ENCODE results near the gene ZPBP. TPM values are rescaled to one million over a fixed set of nuclear protein-coding genes. Genes with fewer than 3 reads are reported as not detected.

Gene ZPBP
- total and polyA plus RNA-seq, 4 donors, result 0.05 to 0.17 (median 0.14) TPM; not detected in 1

- Histone ChIP-seq H3K4me3 (ENCODE audit: low read depth in 1 of 3, low read length in 3 of 3) (peak overlapping the region; percentile 51 to 75 (median 60)), H3K27me3 (ENCODE audit: control insufficient read depth in 4 of 4, insufficient read depth in 4 of 4, low read length in 3 of 4) (no peaks in the 10 kb centered on the region), H3K27ac (ENCODE audit: low read depth in 1 of 2, low read length in 2 of 2) (peak overlapping the region; percentile 52 to 69), H3K9ac (ENCODE audit: low read depth in 1 of 2, low read length in 2 of 2) (peak overlapping the region; percentile 69 to 88), H3K4me1 (ENCODE audit: control insufficient read depth in 4 of 4, insufficient read depth in 4 of 4, low read length in 3 of 4) (peaks cover 0 to 17% (median 9%) of the 10 kb centered on the region in 4 donors), H3K36me3 (ENCODE audit: control insufficient read depth in 4 of 4, insufficient read depth in 3 of 4, low read depth in 1 of 4, low read length in 3 of 4) (no peaks in the 10 kb centered on the region), H3K9me3 (ENCODE audit: control insufficient read depth in 4 of 4, low read length in 3 of 4) (no peaks in the 10 kb centered on the region)
- WGBS, result 14% methylated on average over 8 of the region's 8 CpGs
- no peak for TF ChIP-seq REST (IDR thresholded peaks at IDR 0.05)
- no peak for TF ChIP-seq FOXA2 (IDR thresholded peaks at IDR 0.05)
- TF ChIP-seq SP1 (IDR thresholded peaks at IDR 0.05), result no peak
- no peak for TF ChIP-seq EGR1 (IDR thresholded peaks at IDR 0.05; ENCODE audit: low read depth in 2 of 2)
- TF ChIP-seq MAX (IDR thresholded peaks at IDR 0.05), result no peak
- TF ChIP-seq RXRA (IDR thresholded peaks at IDR 0.05), result no peak
- TF ChIP-seq JUND (IDR thresholded peaks at IDR 0.05), result no peak
- no peak for DNase-seq (ENCODE audit: low spot score)
These were observed 23.4 kb downstream of the ZPBP start for GRCh38 chr7:50069613-50070012.

GRCh38 chr7:50068850-50069551 is 24.0 kb downstream of the ZPBP start:
- TF ChIP-seq REST (IDR thresholded peaks at IDR 0.05) (no peak), EGR1 (IDR thresholded peaks at IDR 0.05; ENCODE audit: low read depth in 2 of 2) (no peak), RAD21 (IDR thresholded peaks at IDR 0.05) (no peak), YY1 (IDR thresholded peaks at IDR 0.05) (peak; percentile 32), GABPA (IDR thresholded peaks at IDR 0.05 in 1 of 2, conservative IDR thresholded peaks at IDR 0.05 in 1 of 2) (no peak), ZBTB33 (IDR thresholded peaks at IDR 0.05) (no peak), SP1 (IDR thresholded peaks at IDR 0.05) (peak; percentile 39), FOXA1 (IDR thresholded peaks at IDR 0.05) (no peak), ATF3 (IDR thresholded peaks at IDR 0.05) (no peak), HNF4G (IDR thresholded peaks at IDR 0.05) (no peak)
- no peaks in the 10 kb centered on the region for H3K27me3 ChIP-seq (ENCODE audit: control insufficient read depth in 4 of 4, insufficient read depth in 4 of 4, low read length in 3 of 4)
- peaks cover 0 to 17% (median 9%) of the 10 kb centered on the region in 4 donors for H3K4me1 ChIP-seq (ENCODE audit: control insufficient read depth in 4 of 4, insufficient read depth in 4 of 4, low read length in 3 of 4)
- peak overlapping the region; percentile 51 to 75 (median 60) for H3K4me3 ChIP-seq (ENCODE audit: low read depth in 1 of 3, low read length in 3 of 3)
- H3K36me3 ChIP-seq (ENCODE audit: control insufficient read depth in 4 of 4, insufficient read depth in 3 of 4, low read depth in 1 of 4, low read length in 3 of 4), result no peaks in the 10 kb centered on the region
- WGBS, result under 1% methylated on average over 6 of the region's 6 CpGs
- H3K27ac ChIP-seq (ENCODE audit: low read depth in 1 of 2, low read length in 2 of 2), result peak overlapping the region; percentile 52 to 69
- no peaks in the 10 kb centered on the region for H3K9me3 ChIP-seq (ENCODE audit: control insufficient read depth in 4 of 4, low read length in 3 of 4)
- H3K9ac ChIP-seq (ENCODE audit: low read depth in 1 of 2, low read length in 2 of 2), result peak overlapping the region; percentile 69 to 88
- no peak for DNase-seq (ENCODE audit: low spot score)

All from liver (tissue), 9 donors.